GM12878 (cell line): ENCODE results near the gene PGC. TPM values are rescaled to one million over a fixed set of nuclear protein-coding genes. Genes with fewer than 3 reads are reported as not detected.

ENCODE experiments used
- E2F8 ChIP-seq: fragments of 450-650 bp; IDR thresholded peaks from 2 replicates; pipeline ENCODE4 v1.6.1; 2018; ENCODE audit warnings: mild to moderate bottlenecking, low read depth, moderate library complexity; ENCODE audit not compliant: partially characterized antibody
- EGR1 ChIP-seq, 2 experiments: IDR thresholded peaks; 1 replicate in 1 of 2; 2 replicates in 1 of 2; pipeline ENCODE4 v1.6.1; 2011 to 2012; ENCODE audit warnings: low read depth in 2 of 2, low read length in 2 of 2, borderline replicate concordance in 1 of 2, mild to moderate bottlenecking in 1 of 2, moderate library complexity in 1 of 2
- GABPA ChIP-seq: IDR thresholded peaks from 2 replicates; pipeline ENCODE4 v1.6.1; 2014; ENCODE audit warnings: antibody characterized with exemption, low read depth, mild to moderate bottlenecking, inconsistent platforms
- MYC ChIP-seq: IDR thresholded peaks from 2 replicates; pipeline ENCODE4 v1.6.1; 2011; ENCODE audit warnings: mild to moderate bottlenecking, low read length, moderate library complexity, inconsistent platforms; ENCODE audit not compliant: insufficient read depth, insufficient replicate concordance, insufficient read length, severe bottlenecking
- NFYA ChIP-seq: IDR thresholded peaks from 2 replicates; pipeline ENCODE4 v1.6.1; 2011; ENCODE audit warnings: low read depth, mild to moderate bottlenecking, low read length, improper control_type of control experiment, borderline replicate concordance
- PRDM15 ChIP-seq: fragments of 450-650 bp; formaldehyde crosslinking; IDR thresholded peaks from 2 replicates; pipeline ENCODE4 v1.4.0; 2020; ENCODE audit warnings: mild to moderate bottlenecking, moderate library complexity
- RBBP5 ChIP-seq: fragments of 200-600 bp; sonication (generic); conservative IDR thresholded peaks from 2 replicates; pipeline ENCODE4 v1.6.1; 2016
- SUPT20H ChIP-seq: IDR thresholded peaks from 2 replicates; pipeline ENCODE4 v1.6.1; 2011; ENCODE audit warnings: low read depth, mild to moderate bottlenecking, low read length, moderate library complexity, borderline replicate concordance; ENCODE audit not compliant: control insufficient read depth
- ZNF217 ChIP-seq: fragments of 450-650 bp; IDR thresholded peaks from 2 replicates; pipeline ENCODE4 v1.6.1; 2017; ENCODE audit warnings: antibody characterized with exemption, mild to moderate bottlenecking
- polyA plus RNA-seq, 11 experiments: library from polyadenylated mRNA; depleted of rRNA in 4 of 11; unstranded in 6 of 11; stranded (reverse) in 5 of 11; fragments of >200 nt; fragmentation: Nextera tagmentation in 4 of 11; fragmentation: Illumina TruSeq in 1 of 11; extraction: Ambion mirVana in 4 of 11; extraction: Trizol in 1 of 11; gene quantifications; 1 replicate in 1 of 11; 2 replicates in 10 of 11; pipeline versions ENCODE4 v1.2.1 to v1.2.3, GENCODE V29; 2011 to 2016; ENCODE audit warnings: inconsistent platforms in 2 of 11, missing spikeins in 2 of 11, low read depth in 1 of 11
- total RNA-seq, 4 experiments: library from RNA; depleted of rRNA in 3 of 4; stranded (reverse); fragments of >200 nt in 3 of 4; fragmentation: Illumina TruSeq in 1 of 4; extraction: Trizol in 1 of 4; gene quantifications; 2 replicates each; pipeline versions ENCODE4 v1.2.1 to v1.2.3, GENCODE V29; 2013 to 2021
- TF ChIP-seq, protein P1 (sequence below): fragments of 450-650 bp; IDR thresholded peaks from 2 replicates; pipeline ENCODE4 v1.6.1; 2017; ENCODE audit warnings: antibody characterized with exemption, mild to moderate bottlenecking, moderate library complexity
- TF ChIP-seq, protein P2 (sequence below): IDR thresholded peaks from 2 replicates; pipeline ENCODE4 v1.6.1; 2012; ENCODE audit warnings: low read length, inconsistent platforms
- TF ChIP-seq, protein P3 (sequence below): fragments of 450-650 bp; IDR thresholded peaks from 2 replicates; pipeline ENCODE4 v1.6.1; 2017; ENCODE audit warnings: mild to moderate bottlenecking, moderate library complexity

PGC gene
- total and polyA plus RNA-seq, 10 of the 15 experiments (the other 5 are each of a cell fraction or from before 2014, with no cell fraction given), result 0.26 TPM; not detected in 9

DNA sequence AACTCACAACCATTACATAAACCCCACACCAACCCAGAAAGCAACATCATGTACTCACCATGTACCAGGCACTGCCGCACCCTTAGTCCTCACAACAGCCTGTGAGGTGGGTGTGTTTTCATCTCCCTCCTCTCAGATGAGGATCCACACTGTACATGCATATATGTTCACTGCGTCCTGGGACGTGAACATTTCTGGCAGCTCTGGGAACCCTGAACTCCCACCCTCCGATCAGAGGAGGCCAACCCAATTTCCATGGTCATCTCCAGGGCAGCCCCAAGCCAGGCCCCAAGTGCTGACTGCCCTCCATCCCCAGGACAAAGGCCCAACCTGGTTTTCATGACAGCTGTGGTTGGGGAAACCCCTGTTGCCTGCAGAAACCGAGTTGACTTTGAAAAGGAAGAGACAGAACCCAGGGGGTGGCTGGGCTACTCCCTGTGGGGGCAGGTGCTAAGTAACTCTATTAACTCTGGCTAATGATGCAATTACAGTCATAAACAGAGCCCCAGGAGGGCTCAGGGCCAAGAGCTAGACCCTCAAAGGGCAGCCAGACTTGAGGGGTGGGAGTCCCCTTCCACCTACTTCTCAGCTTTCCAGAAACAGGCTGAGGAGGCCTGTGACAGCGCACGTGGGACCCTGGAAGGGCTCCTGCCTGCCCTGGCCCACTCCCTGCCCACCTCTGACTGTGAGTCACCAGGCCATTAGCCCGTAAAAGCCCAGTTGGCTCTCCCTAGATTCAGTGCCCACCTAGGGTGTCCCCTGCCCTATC, 14.4 kb downstream of the PGC start (continued):
- TF ChIP-seq, protein P1, sequence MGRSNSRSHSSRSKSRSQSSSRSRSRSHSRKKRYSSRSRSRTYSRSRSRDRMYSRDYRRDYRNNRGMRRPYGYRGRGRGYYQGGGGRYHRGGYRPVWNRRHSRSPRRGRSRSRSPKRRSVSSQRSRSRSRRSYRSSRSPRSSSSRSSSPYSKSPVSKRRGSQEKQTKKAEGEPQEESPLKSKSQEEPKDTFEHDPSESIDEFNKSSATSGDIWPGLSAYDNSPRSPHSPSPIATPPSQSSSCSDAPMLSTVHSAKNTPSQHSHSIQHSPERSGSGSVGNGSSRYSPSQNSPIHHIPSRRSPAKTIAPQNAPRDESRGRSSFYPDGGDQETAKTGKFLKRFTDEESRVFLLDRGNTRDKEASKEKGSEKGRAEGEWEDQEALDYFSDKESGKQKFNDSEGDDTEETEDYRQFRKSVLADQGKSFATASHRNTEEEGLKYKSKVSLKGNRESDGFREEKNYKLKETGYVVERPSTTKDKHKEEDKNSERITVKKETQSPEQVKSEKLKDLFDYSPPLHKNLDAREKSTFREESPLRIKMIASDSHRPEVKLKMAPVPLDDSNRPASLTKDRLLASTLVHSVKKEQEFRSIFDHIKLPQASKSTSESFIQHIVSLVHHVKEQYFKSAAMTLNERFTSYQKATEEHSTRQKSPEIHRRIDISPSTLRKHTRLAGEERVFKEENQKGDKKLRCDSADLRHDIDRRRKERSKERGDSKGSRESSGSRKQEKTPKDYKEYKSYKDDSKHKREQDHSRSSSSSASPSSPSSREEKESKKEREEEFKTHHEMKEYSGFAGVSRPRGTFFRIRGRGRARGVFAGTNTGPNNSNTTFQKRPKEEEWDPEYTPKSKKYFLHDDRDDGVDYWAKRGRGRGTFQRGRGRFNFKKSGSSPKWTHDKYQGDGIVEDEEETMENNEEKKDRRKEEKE, result no peak
- TF ChIP-seq GABPA, result no peak
- TF ChIP-seq SUPT20H, result no peak
- TF ChIP-seq, protein P2, sequence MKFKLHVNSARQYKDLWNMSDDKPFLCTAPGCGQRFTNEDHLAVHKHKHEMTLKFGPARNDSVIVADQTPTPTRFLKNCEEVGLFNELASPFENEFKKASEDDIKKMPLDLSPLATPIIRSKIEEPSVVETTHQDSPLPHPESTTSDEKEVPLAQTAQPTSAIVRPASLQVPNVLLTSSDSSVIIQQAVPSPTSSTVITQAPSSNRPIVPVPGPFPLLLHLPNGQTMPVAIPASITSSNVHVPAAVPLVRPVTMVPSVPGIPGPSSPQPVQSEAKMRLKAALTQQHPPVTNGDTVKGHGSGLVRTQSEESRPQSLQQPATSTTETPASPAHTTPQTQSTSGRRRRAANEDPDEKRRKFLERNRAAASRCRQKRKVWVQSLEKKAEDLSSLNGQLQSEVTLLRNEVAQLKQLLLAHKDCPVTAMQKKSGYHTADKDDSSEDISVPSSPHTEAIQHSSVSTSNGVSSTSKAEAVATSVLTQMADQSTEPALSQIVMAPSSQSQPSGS, result no peak
- peak in 1 of 2 experiments; percentile 68; a peak in 1 of 3 replicates for TF ChIP-seq EGR1 (IDR thresholded peaks at IDR 0.05; ENCODE audit: borderline replicate concordance in 1 of 2, low read depth in 2 of 2, low read length in 2 of 2)
- TF ChIP-seq, protein P3, sequence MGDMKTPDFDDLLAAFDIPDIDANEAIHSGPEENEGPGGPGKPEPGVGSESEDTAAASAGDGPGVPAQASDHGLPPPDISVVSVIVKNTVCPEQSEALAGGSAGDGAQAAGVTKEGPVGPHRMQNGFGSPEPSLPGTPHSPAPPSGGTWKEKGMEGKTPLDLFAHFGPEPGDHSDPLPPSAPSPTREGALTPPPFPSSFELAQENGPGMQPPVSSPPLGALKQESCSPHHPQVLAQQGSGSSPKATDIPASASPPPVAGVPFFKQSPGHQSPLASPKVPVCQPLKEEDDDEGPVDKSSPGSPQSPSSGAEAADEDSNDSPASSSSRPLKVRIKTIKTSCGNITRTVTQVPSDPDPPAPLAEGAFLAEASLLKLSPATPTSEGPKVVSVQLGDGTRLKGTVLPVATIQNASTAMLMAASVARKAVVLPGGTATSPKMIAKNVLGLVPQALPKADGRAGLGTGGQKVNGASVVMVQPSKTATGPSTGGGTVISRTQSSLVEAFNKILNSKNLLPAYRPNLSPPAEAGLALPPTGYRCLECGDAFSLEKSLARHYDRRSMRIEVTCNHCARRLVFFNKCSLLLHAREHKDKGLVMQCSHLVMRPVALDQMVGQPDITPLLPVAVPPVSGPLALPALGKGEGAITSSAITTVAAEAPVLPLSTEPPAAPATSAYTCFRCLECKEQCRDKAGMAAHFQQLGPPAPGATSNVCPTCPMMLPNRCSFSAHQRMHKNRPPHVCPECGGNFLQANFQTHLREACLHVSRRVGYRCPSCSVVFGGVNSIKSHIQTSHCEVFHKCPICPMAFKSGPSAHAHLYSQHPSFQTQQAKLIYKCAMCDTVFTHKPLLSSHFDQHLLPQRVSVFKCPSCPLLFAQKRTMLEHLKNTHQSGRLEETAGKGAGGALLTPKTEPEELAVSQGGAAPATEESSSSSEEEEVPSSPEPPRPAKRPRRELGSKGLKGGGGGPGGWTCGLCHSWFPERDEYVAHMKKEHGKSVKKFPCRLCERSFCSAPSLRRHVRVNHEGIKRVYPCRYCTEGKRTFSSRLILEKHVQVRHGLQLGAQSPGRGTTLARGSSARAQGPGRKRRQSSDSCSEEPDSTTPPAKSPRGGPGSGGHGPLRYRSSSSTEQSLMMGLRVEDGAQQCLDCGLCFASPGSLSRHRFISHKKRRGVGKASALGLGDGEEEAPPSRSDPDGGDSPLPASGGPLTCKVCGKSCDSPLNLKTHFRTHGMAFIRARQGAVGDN, result peak; percentile 87
- TF ChIP-seq PRDM15, result no peak
- TF ChIP-seq ZNF217, result no peak
- TF ChIP-seq NFYA, result no peak
- TF ChIP-seq MYC, result no peak
- no peak for TF ChIP-seq E2F8
- no peak for TF ChIP-seq RBBP5
